Lower leg skin (tissue), 3 donors: ENCODE measurements around the gene HSF4.

Experiments used
- CTCF ChIP-seq, 3 donors: fragments of 450-650 bp; IDR thresholded peaks; one replicate each; pipeline ENCODE4 v1.5.1; 2016; ENCODE audit warnings: antibody characterized with exemption in 3 of 3, mild to moderate bottlenecking in 3 of 3, moderate library complexity in 2 of 3
- POLR2A ChIP-seq, 2 donors: fragments of 450-650 bp; IDR thresholded peaks; one replicate each; pipeline ENCODE4 v1.6.1; 2016 to 2017; ENCODE audit warnings: antibody characterized with exemption in 2 of 2, mild to moderate bottlenecking in 1 of 2, moderate library complexity in 1 of 2

- TF ChIP-seq CTCF (IDR thresholded peaks at IDR 0.05) (no peak), POLR2A (IDR thresholded peaks at IDR 0.05) (no peak)
Observed at GRCh38 chr16:67209565-67209964, 45.0 kb downstream of the HSF4 start.
